HG03135 (cell line): ENCODE results near the gene PDGFA.

ENCODE experiments used
- ATAC-seq: cut with Tn5 transposase; IDR thresholded peaks from one replicate; pipeline ENCODE4 v1.9.1; 2021; ENCODE audit warnings: mild to moderate bottlenecking, moderate library complexity; ENCODE audit not compliant: unreplicated experiment

Gene PDGFA

DNA sequence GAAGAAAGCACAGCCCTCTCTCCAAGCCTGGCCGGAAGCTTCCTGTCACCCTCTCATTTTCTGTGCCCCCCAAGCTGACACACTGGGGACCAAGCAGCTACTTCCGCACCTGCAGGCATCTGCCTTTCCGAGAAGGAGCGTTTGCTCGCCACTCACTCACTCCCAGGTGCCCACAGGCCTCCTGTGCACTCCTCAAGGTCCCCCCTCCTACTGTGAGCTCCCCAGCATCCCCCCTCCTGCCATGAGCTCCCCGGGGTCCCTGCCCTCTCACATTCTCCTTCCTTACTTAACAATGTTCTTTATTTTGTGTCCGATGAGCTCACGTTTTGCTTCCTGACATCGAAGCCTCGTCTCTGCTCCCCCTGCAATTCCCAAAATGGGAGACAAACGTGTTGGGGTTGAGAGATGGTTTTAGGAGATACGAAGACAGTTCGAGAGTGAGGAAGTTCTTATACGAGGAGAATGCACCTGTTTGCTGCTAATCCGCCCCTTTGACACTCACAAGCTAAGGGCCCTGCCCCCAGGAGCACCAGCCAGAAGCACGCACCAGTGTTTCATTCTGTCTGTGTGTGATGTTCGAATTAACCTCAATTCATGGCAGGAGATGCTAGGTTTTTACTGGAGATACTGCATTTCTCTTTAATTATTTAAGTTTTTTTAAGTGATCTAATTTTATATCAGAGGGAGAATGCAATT is 70.2 kb downstream of the PDGFA start:
- ATAC-seq, result no peak

GRCh38 chr7:447523-447922 is 72.1 kb downstream of the PDGFA start:
- ATAC-seq, result no peak
